CD14-positive monocyte (primary cell): ENCODE measurements around the gene NDRG4. TPM values are rescaled to one million over a fixed set of nuclear protein-coding genes. Genes with fewer than 3 reads are reported as not detected.

Source experiments
- DNase-seq, 3 donors: peaks; one replicate each; pipeline ENCODE4 v3.0.0-alpha.2; 2011 to 2022
- H2AFZ ChIP-seq: 2 replicates; pipeline ENCODE4 v1.6.0; 2012; ENCODE audit warnings: mild to moderate bottlenecking, low read depth, low read length, inconsistent platforms; ENCODE audit not compliant: insufficient read depth, poor library complexity, severe bottlenecking
- H3K27ac ChIP-seq, 2 donors: 1 replicate in 1 of 2; 2 replicates in 1 of 2; pipeline ENCODE4 v1.5.1; 2012 to 2013; ENCODE audit warnings: low read length in 2 of 2, control low read depth in 1 of 2, inconsistent platforms in 1 of 2, low read depth in 1 of 2, mild to moderate bottlenecking in 1 of 2
- H3K27me3 ChIP-seq, 2 donors: one replicate each; pipeline versions ENCODE4 v1.6.0 to v1.6.1; 2011 to 2013; ENCODE audit warnings: low read length in 2 of 2; ENCODE audit not compliant: control insufficient read depth in 2 of 2, insufficient read depth in 2 of 2
- H3K36me3 ChIP-seq, 2 donors: replicated peaks in 1 of 2; 1 replicate in 1 of 2; 2 replicates in 1 of 2; pipeline versions ENCODE4 v1.5.1 to v1.6.1; 2012 to 2013; ENCODE audit warnings: low read length in 2 of 2, control low read depth in 1 of 2, inconsistent platforms in 1 of 2, mild to moderate bottlenecking in 1 of 2; ENCODE audit not compliant: insufficient read depth in 2 of 2, control insufficient read depth in 1 of 2
- H3K4me1 ChIP-seq, 2 donors: 1 replicate in 1 of 2; 2 replicates in 1 of 2; pipeline versions ENCODE4 v1.5.1 to v1.6.1; 2012 to 2013; ENCODE audit warnings: low read length in 2 of 2, control low read depth in 1 of 2, inconsistent platforms in 1 of 2, mild to moderate bottlenecking in 1 of 2, moderate library complexity in 1 of 2; ENCODE audit not compliant: insufficient read depth in 2 of 2, control insufficient read depth in 1 of 2
- H3K4me2 ChIP-seq: replicated peaks from 2 replicates; pipeline ENCODE3; 2012; ENCODE audit warnings: low read length, moderate library complexity, mild to moderate bottlenecking; ENCODE audit not compliant: poor library complexity, severe bottlenecking; ENCODE audit errors: extremely low read depth
- H3K4me3 ChIP-seq, 3 experiments: fragments of 200-600 bp in 1 of 3; sonication (generic) in 1 of 3; replicated peaks in 1 of 3; 1 replicate in 2 of 3; 2 replicates in 1 of 3; pipeline ENCODE4 v1.5.1; 2011 to 2013; ENCODE audit warnings: low read length in 3 of 3, mild to moderate bottlenecking in 3 of 3, control low read depth in 2 of 3, low read depth in 2 of 3, inconsistent platforms in 1 of 3, moderate library complexity in 1 of 3
- H3K79me2 ChIP-seq: 2 replicates; pipeline ENCODE4 v1.6.0; 2012; ENCODE audit warnings: mild to moderate bottlenecking, control low read depth, inconsistent platforms, low read length, moderate library complexity; ENCODE audit not compliant: insufficient read depth
- H3K9ac ChIP-seq: 2 replicates; pipeline ENCODE4 v1.6.0; 2017; ENCODE audit warnings: low read length, mild to moderate bottlenecking; ENCODE audit not compliant: insufficient read depth, poor library complexity, severe bottlenecking
- H3K9me3 ChIP-seq, 2 donors: replicated peaks in 1 of 2; 1 replicate in 1 of 2; 2 replicates in 1 of 2; pipeline versions ENCODE4 v1.5.1 to v1.6.1; 2012 to 2013; ENCODE audit warnings: low read length in 2 of 2, control low read depth in 1 of 2; ENCODE audit not compliant: control insufficient read depth in 1 of 2, insufficient read depth in 1 of 2
- H4K20me1 ChIP-seq: 2 replicates; pipeline ENCODE4 v1.6.0; 2012; ENCODE audit warnings: mild to moderate bottlenecking, low read length, control low read depth, moderate library complexity; ENCODE audit not compliant: insufficient read depth
- H3K27ac Mint-ChIP-seq, 7 donors: one replicate each; pipeline ENCODE4 v1.8.0; 2020; ENCODE audit warnings: mild to moderate bottlenecking in 7 of 7, mixed read lengths in 7 of 7, moderate library complexity in 6 of 7, inconsistent platforms in 2 of 7
- H3K27me3 Mint-ChIP-seq, 3 donors: one replicate each; pipeline ENCODE4 v1.8.0; 2021 to 2022; ENCODE audit warnings: low read depth in 3 of 3, mild to moderate bottlenecking in 3 of 3, mixed read lengths in 3 of 3, moderate library complexity in 3 of 3, inconsistent platforms in 1 of 3
- H3K36me3 Mint-ChIP-seq, 2 donors: one replicate each; pipeline ENCODE4 v1.8.0; 2020; ENCODE audit warnings: mixed read lengths in 2 of 2, inconsistent platforms in 1 of 2, mild to moderate bottlenecking in 1 of 2
- H3K4me1 Mint-ChIP-seq: one replicate; pipeline ENCODE4 v1.8.0; 2020; ENCODE audit warnings: mild to moderate bottlenecking, mixed read lengths
- H3K4me3 Mint-ChIP-seq, 2 donors: one replicate each; pipeline ENCODE4 v1.8.0; 2020; ENCODE audit warnings: mild to moderate bottlenecking in 2 of 2, mixed read lengths in 2 of 2, moderate library complexity in 1 of 2
- H3K9me3 Mint-ChIP-seq, 7 donors: one replicate each; pipeline ENCODE4 v1.8.0; 2020 to 2022; ENCODE audit warnings: mixed read lengths in 7 of 7, mild to moderate bottlenecking in 6 of 7, moderate library complexity in 6 of 7, inconsistent platforms in 2 of 7
- WGBS: methylation state at CpG from one replicate; pipeline ENCODE4 v1.1.5; 2013; ENCODE audit warnings: missing lambda C conversion rate; ENCODE audit not compliant: insufficient coverage; 5-methylcytosine and 5-hydroxymethylcytosine counted together
- intact Hi-C, 2 donors: fragments of 100-400 bp; cut with micrococcal nuclease; formaldehyde crosslinking; loops; one replicate each; pipeline versions ENCODE4 v1.15.0 to v1.15.1; 2023
- polyA plus RNA-seq, 3 donors: library from polyadenylated mRNA; depleted of rRNA in 1 of 3; unstranded in 2 of 3; stranded (reverse) in 1 of 3; fragments of 300-500 nt in 2 of 3; fragments of >200 nt in 1 of 3; fragmentation: Illumina TruSeq in 2 of 3; gene quantifications; 1 replicate in 2 of 3; 2 replicates in 1 of 3; pipeline ENCODE4 v1.2.3, GENCODE V29; 2012 to 2021
- TF ChIP-seq, protein P1 (sequence below): fragments of 200-600 bp; IDR thresholded peaks from one replicate; pipeline ENCODE4 v1.8.0; 2022; ENCODE audit warnings: antibody characterized with exemption, mild to moderate bottlenecking

Gene NDRG4
- polyA plus RNA-seq, 3 donors: not detected

DNA sequence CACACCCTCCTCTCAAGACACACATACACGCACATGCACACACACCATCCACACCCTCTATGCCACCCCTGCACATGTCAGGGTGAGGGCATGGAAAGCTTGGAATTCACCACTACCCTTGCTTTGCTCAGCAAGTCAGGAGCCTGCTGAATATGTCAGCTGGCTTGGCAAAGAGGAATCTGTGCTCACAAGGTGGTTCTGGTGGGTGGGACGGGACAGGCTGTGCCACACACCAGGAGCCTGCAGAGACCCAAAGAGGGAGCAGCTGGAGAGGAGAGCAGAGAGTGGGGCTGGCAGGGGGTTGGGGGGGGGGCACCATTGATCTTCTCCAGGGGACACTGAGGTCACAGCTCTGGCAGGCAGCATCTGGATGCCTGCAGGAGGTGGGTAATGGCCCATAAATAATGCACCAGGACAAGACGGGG lies 48.7 kb upstream of the NDRG4 start:
- no peaks in the 10 kb centered on the region for H3K36me3 Mint-ChIP-seq
- H3K9me3 ChIP-seq: no peaks in the 10 kb centered on the region
- 100% methylated on average over 1 of the region's 3 CpGs for WGBS

DNA sequence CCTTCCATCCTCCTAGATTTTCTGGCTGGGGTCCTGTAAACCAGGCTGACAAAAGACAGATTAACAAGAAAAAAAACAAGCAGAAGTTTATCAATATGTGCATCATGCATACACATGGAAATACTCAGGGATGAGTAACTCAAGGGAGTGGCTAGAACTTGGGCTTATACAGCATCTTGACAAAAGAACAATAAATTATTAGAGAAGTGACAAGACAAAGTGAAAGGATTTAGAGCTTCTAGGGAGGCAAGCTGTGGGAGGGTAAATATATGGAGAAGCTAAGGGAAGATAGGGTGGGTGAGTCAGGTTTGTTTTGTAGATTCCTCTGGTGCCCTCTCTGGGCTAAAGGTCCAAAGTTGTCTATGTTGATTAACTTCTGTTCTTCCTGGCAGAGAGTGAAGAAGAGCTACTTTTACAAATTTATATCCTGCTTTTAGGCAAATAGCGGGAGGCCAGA lies 48.0 kb upstream of the NDRG4 start:
- no CpG with 5 or more reads among the region's 1 CpG for WGBS
- intact Hi-C loops: no loop called here
- H3K9ac ChIP-seq: no peak overlapping the region

More for the DNA sequence above, 48.7 kb upstream of the NDRG4 start:
- Mint-ChIP-seq H3K27ac (no peak overlapping the region), H3K27me3 (peaks cover 14 to 50% (median 36%) of the 10 kb centered on the region in 3 donors), H3K4me3 (no peak overlapping the region), H3K9me3 (peaks cover 0 to 1% (median 0%) of the 10 kb centered on the region in 7 donors), H3K4me1 (peaks cover 6% of the 10 kb centered on the region)
- H3K4me1 ChIP-seq: no peaks in the 10 kb centered on the region
- H3K4me2 ChIP-seq: no peak overlapping the region
- DNase-seq: no peak
- no peak overlapping the region for H2AFZ ChIP-seq
- H3K9ac ChIP-seq: no peak overlapping the region
- H3K4me3 ChIP-seq: no peak overlapping the region
- peaks cover 5 to 16% of the 10 kb centered on the region in 2 donors for H3K27me3 ChIP-seq
- no peaks in the 10 kb centered on the region for H3K36me3 ChIP-seq
- TF ChIP-seq, protein P1, sequence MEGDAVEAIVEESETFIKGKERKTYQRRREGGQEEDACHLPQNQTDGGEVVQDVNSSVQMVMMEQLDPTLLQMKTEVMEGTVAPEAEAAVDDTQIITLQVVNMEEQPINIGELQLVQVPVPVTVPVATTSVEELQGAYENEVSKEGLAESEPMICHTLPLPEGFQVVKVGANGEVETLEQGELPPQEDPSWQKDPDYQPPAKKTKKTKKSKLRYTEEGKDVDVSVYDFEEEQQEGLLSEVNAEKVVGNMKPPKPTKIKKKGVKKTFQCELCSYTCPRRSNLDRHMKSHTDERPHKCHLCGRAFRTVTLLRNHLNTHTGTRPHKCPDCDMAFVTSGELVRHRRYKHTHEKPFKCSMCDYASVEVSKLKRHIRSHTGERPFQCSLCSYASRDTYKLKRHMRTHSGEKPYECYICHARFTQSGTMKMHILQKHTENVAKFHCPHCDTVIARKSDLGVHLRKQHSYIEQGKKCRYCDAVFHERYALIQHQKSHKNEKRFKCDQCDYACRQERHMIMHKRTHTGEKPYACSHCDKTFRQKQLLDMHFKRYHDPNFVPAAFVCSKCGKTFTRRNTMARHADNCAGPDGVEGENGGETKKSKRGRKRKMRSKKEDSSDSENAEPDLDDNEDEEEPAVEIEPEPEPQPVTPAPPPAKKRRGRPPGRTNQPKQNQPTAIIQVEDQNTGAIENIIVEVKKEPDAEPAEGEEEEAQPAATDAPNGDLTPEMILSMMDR: no peak
- no peak overlapping the region for H3K27ac ChIP-seq
- no peaks in the 10 kb centered on the region for H3K79me2 ChIP-seq
- no peaks in the 10 kb centered on the region for H4K20me1 ChIP-seq
- intact Hi-C loops: no loop called here

More for the DNA sequence above, 48.0 kb upstream of the NDRG4 start:
- Mint-ChIP-seq H3K27me3 (peaks cover 14 to 53% (median 36%) of the 10 kb centered on the region in 3 donors), H3K36me3 (no peaks in the 10 kb centered on the region), H3K27ac (no peak overlapping the region), H3K4me3 (no peak overlapping the region), H3K4me1 (peaks cover 10% of the 10 kb centered on the region), H3K9me3 (peaks cover 0 to 1% (median 0%) of the 10 kb centered on the region in 7 donors)
- no peak overlapping the region for H2AFZ ChIP-seq
- peaks cover 5 to 18% of the 10 kb centered on the region in 2 donors for H3K27me3 ChIP-seq
- H3K79me2 ChIP-seq: no peaks in the 10 kb centered on the region
- no peak overlapping the region for H3K4me2 ChIP-seq
- TF ChIP-seq, protein P1: no peak
- DNase-seq: no peak
- H3K27ac ChIP-seq: no peak overlapping the region
- H3K4me1 ChIP-seq: no peaks in the 10 kb centered on the region
- no peak overlapping the region for H3K4me3 ChIP-seq
- no peaks in the 10 kb centered on the region for H4K20me1 ChIP-seq
- H3K36me3 ChIP-seq: no peaks in the 10 kb centered on the region
- no peaks in the 10 kb centered on the region for H3K9me3 ChIP-seq
